Testis (tissue), 2 donors: ENCODE measurements around the gene FOSL1.

Experiments
- CTCF ChIP-seq, 3 experiments: fragments of 450-650 bp in 2 of 3; fragments of 200-600 bp in 1 of 3; sonication (generic) in 1 of 3; IDR thresholded peaks; one replicate each; pipeline ENCODE4 v1.5.1; 2016 to 2019; ENCODE audit warnings: antibody characterized with exemption in 3 of 3, mild to moderate bottlenecking in 2 of 3, moderate library complexity in 1 of 3
- POLR2A ChIP-seq: fragments of 450-650 bp; IDR thresholded peaks from one replicate; pipeline ENCODE4 v1.6.1; 2017; ENCODE audit warnings: antibody characterized with exemption, mild to moderate bottlenecking, moderate library complexity

GRCh38 chr11:65916391-65916790 lies 16.2 kb upstream of the FOSL1 start:
- no peak for TF ChIP-seq CTCF (IDR thresholded peaks at IDR 0.05)
- TF ChIP-seq POLR2A = no peak
